H9 (cell line): ENCODE results near the gene ACSS2. TPM values are rescaled to one million over a fixed set of nuclear protein-coding genes. Genes with fewer than 3 reads are reported as not detected.

Experiments used
- DNase-seq: peaks from one replicate; pipeline ENCODE4 v3.0.0-alpha.2; 2017
- H2AFZ ChIP-seq: one replicate; pipeline ENCODE4 v1.6.1; 2013; ENCODE audit warnings: mild to moderate bottlenecking, low read length, control low read depth, moderate library complexity
- H2AK5ac ChIP-seq: 2 replicates; pipeline ENCODE4 v1.6.1; 2013; ENCODE audit warnings: low read length, control low read depth, mixed read lengths; ENCODE audit not compliant: insufficient read length
- H2BK120ac ChIP-seq: one replicate; pipeline ENCODE4 v1.6.1; 2013; ENCODE audit warnings: low read depth, mild to moderate bottlenecking, low read length, control low read depth, inconsistent platforms; ENCODE audit not compliant: poor library complexity, severe bottlenecking
- H2BK12ac ChIP-seq: 2 replicates; pipeline ENCODE4 v1.6.1; 2013; ENCODE audit warnings: low read length, control low read depth, mixed read lengths, low read depth; ENCODE audit not compliant: insufficient read length
- H2BK15ac ChIP-seq: 2 replicates; pipeline ENCODE4 v1.6.1; 2013; ENCODE audit warnings: low read depth, low read length, control low read depth
- H2BK20ac ChIP-seq: one replicate; pipeline ENCODE4 v1.6.1; 2013; ENCODE audit warnings: low read depth, mild to moderate bottlenecking, low read length, control low read depth, inconsistent platforms; ENCODE audit not compliant: poor library complexity, severe bottlenecking
- H2BK5ac ChIP-seq: 2 replicates; pipeline ENCODE4 v1.6.1; 2013; ENCODE audit warnings: low read length, control low read depth, mixed read lengths; ENCODE audit not compliant: insufficient read length
- H3K14ac ChIP-seq: 2 replicates; pipeline ENCODE4 v1.6.1; 2013; ENCODE audit warnings: low read length, control low read depth; ENCODE audit not compliant: insufficient read depth
- H3K18ac ChIP-seq: 2 replicates; pipeline ENCODE4 v1.6.1; 2013; ENCODE audit warnings: low read depth, mild to moderate bottlenecking, mixed read lengths, low read length, control low read depth; ENCODE audit not compliant: insufficient read length
- H3K23ac ChIP-seq: 2 replicates; pipeline ENCODE4 v1.6.1; 2013; ENCODE audit warnings: low read length, control low read depth, mixed read lengths, low read depth; ENCODE audit not compliant: insufficient read length
- H3K23me2 ChIP-seq: 2 replicates; pipeline ENCODE4 v1.6.1; 2013; ENCODE audit warnings: low read depth, mild to moderate bottlenecking, mixed read lengths, low read length, control low read depth; ENCODE audit not compliant: insufficient read length, poor library complexity, severe bottlenecking
- H3K27ac ChIP-seq: 2 replicates; pipeline ENCODE4 v1.5.1; 2013; ENCODE audit warnings: low read length, control low read depth, mixed read lengths, low read depth; ENCODE audit not compliant: insufficient read length
- H3K27me3 ChIP-seq: 2 replicates; pipeline ENCODE4 v1.6.1; 2013; ENCODE audit warnings: low read length, control low read depth, inconsistent platforms; ENCODE audit not compliant: insufficient read depth
- H3K4ac ChIP-seq: 2 replicates; pipeline ENCODE4 v1.6.1; 2013; ENCODE audit warnings: low read depth, mild to moderate bottlenecking, control low read depth, inconsistent platforms, low read length, moderate library complexity
- H3K4me1 ChIP-seq: 2 replicates; pipeline ENCODE4 v1.6.1; 2013; ENCODE audit warnings: low read length, control low read depth, inconsistent platforms; ENCODE audit not compliant: insufficient read depth
- H3K4me2 ChIP-seq: 2 replicates; pipeline ENCODE4 v1.6.1; 2013; ENCODE audit warnings: low read length, control low read depth, mixed read lengths; ENCODE audit not compliant: insufficient read length, insufficient read depth
- H3K56ac ChIP-seq: 2 replicates; pipeline ENCODE4 v1.6.1; 2013; ENCODE audit warnings: low read depth, mild to moderate bottlenecking, mixed read lengths, low read length, control low read depth; ENCODE audit not compliant: insufficient read length
- H3K79me1 ChIP-seq: 2 replicates; pipeline ENCODE4 v1.6.1; 2013; ENCODE audit warnings: low read depth, mild to moderate bottlenecking, moderate library complexity, low read length, control low read depth, inconsistent platforms; ENCODE audit not compliant: insufficient read depth, poor library complexity, severe bottlenecking
- H3K79me2 ChIP-seq: 2 replicates; pipeline ENCODE4 v1.6.1; 2013; ENCODE audit warnings: low read length, control low read depth, inconsistent platforms; ENCODE audit not compliant: insufficient read depth
- H3K9ac ChIP-seq: 2 replicates; pipeline ENCODE4 v1.6.1; 2013; ENCODE audit warnings: low read length, control low read depth, mixed read lengths; ENCODE audit not compliant: insufficient read length; ENCODE audit errors: extremely low read depth
- H3K9me3 ChIP-seq: one replicate; pipeline ENCODE4 v1.6.1; 2013; ENCODE audit warnings: low read depth, low read length, inconsistent platforms; ENCODE audit not compliant: control insufficient read depth
- H3T11ph ChIP-seq: one replicate; pipeline ENCODE4 v1.6.1; 2013; ENCODE audit warnings: mild to moderate bottlenecking, low read length, control low read depth, inconsistent platforms
- H4K20me1 ChIP-seq: one replicate; pipeline ENCODE4 v1.6.1; 2013; ENCODE audit not compliant: control insufficient read depth, insufficient read length, insufficient read depth
- H4K5ac ChIP-seq: 2 replicates; pipeline ENCODE4 v1.6.1; 2013; ENCODE audit warnings: low read depth, mild to moderate bottlenecking, mixed read lengths, low read length, control low read depth; ENCODE audit not compliant: insufficient read length
- H4K8ac ChIP-seq: replicated peaks from 2 replicates; pipeline ENCODE4 v1.6.1; 2013; ENCODE audit warnings: low read length, control low read depth, mixed read lengths, low read depth; ENCODE audit not compliant: insufficient read length
- H4K91ac ChIP-seq: 2 replicates; pipeline ENCODE4 v1.6.1; 2013; ENCODE audit warnings: low read depth, mild to moderate bottlenecking, moderate library complexity, mixed read lengths, low read length, control low read depth; ENCODE audit not compliant: insufficient read length
- H3K27ac Mint-ChIP-seq, 3 experiments: 2 replicates in 2 of 3; 3 replicates in 1 of 3; pipeline ENCODE4 v1.8.0; 2020 to 2021; ENCODE audit warnings: mixed read lengths in 3 of 3, mild to moderate bottlenecking in 1 of 3, moderate library complexity in 1 of 3
- H3K27me3 Mint-ChIP-seq: 2 replicates; pipeline ENCODE4 v1.8.0; 2021; ENCODE audit warnings: low read depth, mild to moderate bottlenecking, moderate library complexity, mixed read lengths
- H3K36me3 Mint-ChIP-seq, 3 experiments: 2 replicates in 2 of 3; 3 replicates in 1 of 3; pipeline ENCODE4 v1.8.0; 2020 to 2021; ENCODE audit warnings: low read depth in 3 of 3, mixed read lengths in 3 of 3; ENCODE audit not compliant: insufficient read depth in 1 of 3
- H3K4me1 Mint-ChIP-seq, 2 experiments: 2 replicates each; pipeline ENCODE4 v1.8.0; 2020; ENCODE audit warnings: mixed read lengths in 2 of 2
- H3K4me3 Mint-ChIP-seq, 2 experiments: 2 replicates in 1 of 2; 3 replicates in 1 of 2; pipeline ENCODE4 v1.8.0; 2020 to 2021; ENCODE audit warnings: mild to moderate bottlenecking in 2 of 2, mixed read lengths in 2 of 2, moderate library complexity in 1 of 2
- H3K9me3 Mint-ChIP-seq, 2 experiments: 2 replicates in 1 of 2; 3 replicates in 1 of 2; pipeline ENCODE4 v1.8.0; 2020; ENCODE audit warnings: mild to moderate bottlenecking in 2 of 2, mixed read lengths in 2 of 2, moderate library complexity in 1 of 2
- CTCF ChIP-seq: fragments of 200-600 bp; sonication (generic); conservative IDR thresholded peaks from 3 replicates; pipeline ENCODE4 v1.8.0; 2021; ENCODE audit warnings: antibody characterized with exemption, mild to moderate bottlenecking
- WGBS: extraction: QIAGEN DNeasy Blood & Tissue Kit; methylation state at CpG from one replicate; pipeline ENCODE4 v1.1.7; 2013; ENCODE audit warnings: missing lambda C conversion rate, low lambda C conversion rate, mixed read lengths; ENCODE audit not compliant: insufficient read length; ENCODE audit errors: extremely low coverage; 5-methylcytosine and 5-hydroxymethylcytosine counted together
- total RNA-seq: library from RNA; stranded (reverse); gene quantifications from 2 replicates; pipeline ENCODE4 v1.2.1, GENCODE V29; 2021

ACSS2 gene
- total RNA-seq, 1 experiment from 2014 or later: 15.4 TPM

- no peak overlapping the region for H4K8ac ChIP-seq
- H2BK20ac ChIP-seq: no peak overlapping the region
- H3T11ph ChIP-seq: no peak overlapping the region
- H3K9me3 ChIP-seq: no peaks in the 10 kb centered on the region
- Mint-ChIP-seq H3K4me3 (no peak overlapping the region), H3K9me3 (no peaks in the 10 kb centered on the region), H3K27ac (peak overlapping the region in 1 of 3 experiments; percentile 20; a peak in 1 of 7 replicates), H3K36me3 (peaks cover 18 to 64% (median 21%) of the 10 kb centered on the region in 3 experiments; a peak in 6 of 7 replicates), H3K4me1 (no peaks in the 10 kb centered on the region), H3K27me3 (no peaks in the 10 kb centered on the region)
- H2AK5ac ChIP-seq: no peak overlapping the region
- no peak overlapping the region for H2BK120ac ChIP-seq
- H3K56ac ChIP-seq: no peak overlapping the region
- no peaks in the 10 kb centered on the region for H3K27me3 ChIP-seq
- no peak overlapping the region for H3K4ac ChIP-seq
- H4K91ac ChIP-seq: no peak overlapping the region
- H3K4me2 ChIP-seq: no peak overlapping the region
- H2BK15ac ChIP-seq: no peak overlapping the region
- H3K9ac ChIP-seq: no peak overlapping the region
- H4K20me1 ChIP-seq: no peaks in the 10 kb centered on the region
- no peak overlapping the region for H3K14ac ChIP-seq
- H2AFZ ChIP-seq: no peak overlapping the region
- no peaks in the 10 kb centered on the region for H3K79me1 ChIP-seq
- no peaks in the 10 kb centered on the region for H3K23me2 ChIP-seq
- no peak overlapping the region for H2BK5ac ChIP-seq
- no peaks in the 10 kb centered on the region for H3K79me2 ChIP-seq
- no peak overlapping the region for H3K27ac ChIP-seq
- H3K4me1 ChIP-seq: no peaks in the 10 kb centered on the region
- TF ChIP-seq CTCF: no peak
- WGBS: no CpG with 5 or more reads among the region's 2 CpGs
- no peak overlapping the region for H4K5ac ChIP-seq
- no peak overlapping the region for H3K18ac ChIP-seq
- no peak overlapping the region for H3K23ac ChIP-seq
- DNase-seq: no peak
- H2BK12ac ChIP-seq: no peak overlapping the region
These were observed 52.0 kb downstream of the ACSS2 start for GRCh38 chr20:34928411-34928810.
